ENCODE results near the gene VIT. TPM values are rescaled to one million over a fixed set of nuclear protein-coding genes. Genes with fewer than 3 reads are reported as not detected.
"Not testable (repeated sequence)": the region's sequence is repeated elsewhere in the genome, so short reads cannot be mapped to it uniquely, and the experiment has no call there.

The VIT gene
- total RNA-seq, 1 donor from 2014 or later, result not detected

- no peak for DNase-seq (ENCODE audit: low read depth)
- no peaks in the 10 kb centered on the region for H3K36me3 ChIP-seq (ENCODE audit: control insufficient read depth, insufficient read depth, low read length)
- TF ChIP-seq, protein P1, sequence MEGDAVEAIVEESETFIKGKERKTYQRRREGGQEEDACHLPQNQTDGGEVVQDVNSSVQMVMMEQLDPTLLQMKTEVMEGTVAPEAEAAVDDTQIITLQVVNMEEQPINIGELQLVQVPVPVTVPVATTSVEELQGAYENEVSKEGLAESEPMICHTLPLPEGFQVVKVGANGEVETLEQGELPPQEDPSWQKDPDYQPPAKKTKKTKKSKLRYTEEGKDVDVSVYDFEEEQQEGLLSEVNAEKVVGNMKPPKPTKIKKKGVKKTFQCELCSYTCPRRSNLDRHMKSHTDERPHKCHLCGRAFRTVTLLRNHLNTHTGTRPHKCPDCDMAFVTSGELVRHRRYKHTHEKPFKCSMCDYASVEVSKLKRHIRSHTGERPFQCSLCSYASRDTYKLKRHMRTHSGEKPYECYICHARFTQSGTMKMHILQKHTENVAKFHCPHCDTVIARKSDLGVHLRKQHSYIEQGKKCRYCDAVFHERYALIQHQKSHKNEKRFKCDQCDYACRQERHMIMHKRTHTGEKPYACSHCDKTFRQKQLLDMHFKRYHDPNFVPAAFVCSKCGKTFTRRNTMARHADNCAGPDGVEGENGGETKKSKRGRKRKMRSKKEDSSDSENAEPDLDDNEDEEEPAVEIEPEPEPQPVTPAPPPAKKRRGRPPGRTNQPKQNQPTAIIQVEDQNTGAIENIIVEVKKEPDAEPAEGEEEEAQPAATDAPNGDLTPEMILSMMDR (IDR thresholded peaks at IDR 0.05; ENCODE audit: insufficient read depth, low read length, poor library complexity, severe bottlenecking), result no peak
- H3K4me3 ChIP-seq (ENCODE audit: low read depth, low read length), result no peak overlapping the region
- H3K27me3 ChIP-seq (ENCODE audit: control insufficient read depth, insufficient read depth, low read length), result no peaks in the 10 kb centered on the region
These were observed 17.7 kb upstream of the VIT start for GRCh38 chr2:36678856-36679255.

- H3K4me3 ChIP-seq (ENCODE audit: low read depth, low read length), result no peak overlapping the region
- no peak for DNase-seq (ENCODE audit: low read depth)
- TF ChIP-seq, protein P1 (IDR thresholded peaks at IDR 0.05; ENCODE audit: insufficient read depth, low read length, poor library complexity, severe bottlenecking), result no peak
- H3K27me3 ChIP-seq (ENCODE audit: control insufficient read depth, insufficient read depth, low read length), result no peaks in the 10 kb centered on the region
- H3K36me3 ChIP-seq (ENCODE audit: control insufficient read depth, insufficient read depth, low read length), result no peaks in the 10 kb centered on the region
These were observed 16.5 kb upstream of the VIT start for GRCh38 chr2:36680012-36680411.

GRCh38 chr2:36682562-36682961, 13.9 kb upstream of the VIT start:
- DNase-seq (ENCODE audit: low read depth), result no peak
- TF ChIP-seq, protein P1 (IDR thresholded peaks at IDR 0.05; ENCODE audit: insufficient read depth, low read length, poor library complexity, severe bottlenecking), result no peak
- H3K36me3 ChIP-seq (ENCODE audit: control insufficient read depth, insufficient read depth, low read length), result no peaks in the 10 kb centered on the region

DNA sequence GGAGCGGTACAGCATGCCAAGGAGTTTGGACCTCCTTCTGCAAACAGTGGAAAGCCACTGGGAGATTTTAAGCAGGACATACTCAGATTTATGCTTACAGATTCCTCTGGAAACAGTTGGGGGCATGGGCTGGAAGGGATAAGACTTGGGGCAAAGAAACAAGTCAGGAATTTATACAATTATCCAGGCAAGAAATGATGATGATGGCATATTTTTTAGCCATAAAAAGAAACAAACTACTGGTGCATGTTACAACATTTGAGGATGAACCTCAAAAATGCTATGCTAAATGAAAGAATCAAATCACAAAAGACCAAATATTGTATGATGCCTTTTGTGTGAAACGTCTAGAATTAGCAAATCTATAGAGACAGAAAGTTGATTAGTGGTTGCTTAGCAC, 13.5 kb upstream of the VIT start:
- DNase-seq (ENCODE audit: low read depth), result no peak
- TF ChIP-seq, protein P1 (IDR thresholded peaks at IDR 0.05; ENCODE audit: insufficient read depth, low read length, poor library complexity, severe bottlenecking), result no peak
- H3K27me3 ChIP-seq (ENCODE audit: control insufficient read depth, insufficient read depth, low read length), result no peaks in the 10 kb centered on the region
- H3K4me3 ChIP-seq (ENCODE audit: low read depth, low read length), result no peak overlapping the region
- no peaks in the 10 kb centered on the region for H3K36me3 ChIP-seq (ENCODE audit: control insufficient read depth, insufficient read depth, low read length)

More at GRCh38 chr2:36682562-36682961, 13.9 kb upstream of the VIT start:
- Histone ChIP-seq H3K4me3 (ENCODE audit: low read depth, low read length) (no peak overlapping the region), H3K27me3 (ENCODE audit: control insufficient read depth, insufficient read depth, low read length) (no peaks in the 10 kb centered on the region)

DNA sequence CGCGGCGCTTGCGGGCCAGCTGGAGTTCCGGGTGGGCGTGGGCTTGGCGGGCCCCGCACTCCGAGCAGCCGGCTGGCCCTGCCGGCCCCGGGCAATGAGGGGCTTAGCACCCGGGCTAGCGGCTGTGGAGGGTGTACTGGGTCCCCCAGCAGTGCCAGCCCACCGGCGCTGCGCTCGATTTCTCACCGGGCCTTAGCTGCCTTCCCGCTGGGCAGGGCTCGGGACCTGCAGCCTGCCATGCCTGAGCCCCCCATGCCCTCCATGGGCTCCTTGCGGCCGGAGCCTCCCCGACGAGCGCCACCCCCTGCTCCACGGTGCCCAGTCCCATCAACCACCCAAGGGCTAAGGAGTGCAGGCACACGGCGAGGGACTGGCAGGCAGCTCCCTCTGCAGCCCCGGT, 8.2 kb upstream of the VIT start:
- H3K36me3 ChIP-seq (ENCODE audit: control insufficient read depth, insufficient read depth, low read length); H3K27me3 ChIP-seq (ENCODE audit: control insufficient read depth, insufficient read depth, low read length); H3K4me3 ChIP-seq (ENCODE audit: low read depth, low read length); DNase-seq (ENCODE audit: low read depth): not testable (repeated sequence)

- not testable (repeated sequence) for DNase-seq (ENCODE audit: low read depth)
These were observed 7.5 kb upstream of the VIT start for GRCh38 chr2:36689013-36689412.

DNA sequence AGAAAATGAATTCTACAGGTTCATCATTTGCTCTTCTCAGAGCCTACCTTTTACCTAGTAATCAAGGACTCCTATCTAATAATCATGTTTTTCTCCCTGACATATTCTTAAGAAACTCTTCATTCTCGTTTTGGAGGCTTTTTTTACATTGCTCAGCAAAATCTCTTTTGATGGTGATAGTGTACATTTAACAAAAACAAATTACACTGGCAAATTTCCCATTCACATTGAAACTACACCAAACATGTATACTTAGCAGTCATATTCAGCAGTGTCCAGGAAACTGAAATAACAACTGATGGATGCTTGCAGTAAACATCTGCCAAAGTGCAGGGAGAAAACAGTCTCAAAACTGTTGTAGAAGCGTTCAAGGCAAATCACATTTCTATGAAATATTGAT, 4.4 kb upstream of the VIT start:
- H3K4me3 ChIP-seq (ENCODE audit: low read depth, low read length), result no peak overlapping the region
- H3K27me3 ChIP-seq (ENCODE audit: control insufficient read depth, insufficient read depth, low read length), result no peaks in the 10 kb centered on the region
- TF ChIP-seq, protein P1 (IDR thresholded peaks at IDR 0.05; ENCODE audit: insufficient read depth, low read length, poor library complexity, severe bottlenecking), result no peak
- DNase-seq (ENCODE audit: low read depth), result no peak
- no peaks in the 10 kb centered on the region for H3K36me3 ChIP-seq (ENCODE audit: control insufficient read depth, insufficient read depth, low read length)

More at GRCh38 chr2:36689013-36689412, 7.5 kb upstream of the VIT start:
- H3K4me3 ChIP-seq (ENCODE audit: low read depth, low read length); H3K36me3 ChIP-seq (ENCODE audit: control insufficient read depth, insufficient read depth, low read length); H3K27me3 ChIP-seq (ENCODE audit: control insufficient read depth, insufficient read depth, low read length): not testable (repeated sequence)

Measured in kidney epithelial cell (primary cell).